ENCODE data around the gene ARL8A. TPM values are rescaled to one million over a fixed set of nuclear protein-coding genes. Genes with fewer than 3 reads are reported as not detected.

The ARL8A gene
- polyA plus RNA-seq, 2 of the 4 experiments (the other 2 are of a cell fraction) = 23.4 to 49.8 TPM

- no peak for TF ChIP-seq HOXB13 (CRISPR knock-in tag; IDR thresholded peaks at IDR 0.05; ENCODE audit: low read depth)
- no peak for TF ChIP-seq MAZ (IDR thresholded peaks at IDR 0.05; ENCODE audit: borderline replicate concordance, low read depth, low read length)
These were observed 7.9 kb upstream of the ARL8A start (continued) for GRCh38 chr1:202152399-202152798.

- 71% methylated on average over 2 of the region's 2 CpGs for WGBS (ENCODE audit: missing lambda C conversion rate)
- no peak overlapping the region for H3K27ac ChIP-seq
- DNase-seq (ENCODE audit: low read depth in 1 of 2, low spot score in 1 of 2) (no peak), FAIRE-seq (no peak), ATAC-seq (no peak)
- ChIA-PET POLR2A (no interaction called here), CTCF (interaction anchor here (5.4 kb wide), 1 partner anchor 15 kb away, joined by 30 read pairs; no protein-coding TSS in a partner anchor)
- H3K4me3 ChIP-seq = no peak overlapping the region
- no peak overlapping the region for H3K4me2 ChIP-seq
- H3K9me3 ChIP-seq = no peaks in the 10 kb centered on the region
- no peak for TF ChIP-seq PHF8 (IDR thresholded peaks at IDR 0.05; ENCODE audit: borderline replicate concordance, low read depth)
- TF ChIP-seq MAZ (IDR thresholded peaks at IDR 0.05; ENCODE audit: borderline replicate concordance, low read depth, low read length) = no peak
- no peak for TF ChIP-seq CBX2 (IDR thresholded peaks at IDR 0.05; ENCODE audit: borderline replicate concordance, low read depth)
- no peak for TF ChIP-seq HOXA7 (CRISPR knock-in tag; IDR thresholded peaks at IDR 0.05)
- peaks cover 16% of the 10 kb centered on the region for H3K4me1 ChIP-seq
These were observed 6.5 kb upstream of the ARL8A start for GRCh38 chr1:202151045-202151444.

GRCh38 chr1:202150602-202151001 is 6.1 kb upstream of the ARL8A start:
- no peak for TF ChIP-seq HOXA7 (CRISPR knock-in tag; IDR thresholded peaks at IDR 0.05)
- TF ChIP-seq HDAC2 (IDR thresholded peaks at IDR 0.05) = no peak
- no peak for TF ChIP-seq KDM1A (IDR thresholded peaks at IDR 0.05; ENCODE audit: low read depth)
- no peak for TF ChIP-seq MAFK (IDR thresholded peaks at IDR 0.05; ENCODE audit: partially characterized antibody)
- no peak for TF ChIP-seq HMGXB4 (CRISPR knock-in tag; IDR thresholded peaks at IDR 0.05; ENCODE audit: borderline replicate concordance)
- no peak for TF ChIP-seq TFCP2L1 (CRISPR knock-in tag; IDR thresholded peaks at IDR 0.05)
- TF ChIP-seq EHF (CRISPR knock-in tag; IDR thresholded peaks at IDR 0.05) = no peak
- TF ChIP-seq CHD4 (IDR thresholded peaks at IDR 0.05; ENCODE audit: borderline replicate concordance) = no peak
- no peak for TF ChIP-seq ZC3H11A (IDR thresholded peaks at IDR 0.05)
- TF ChIP-seq KDM5A (IDR thresholded peaks at IDR 0.05) = no peak
- Histone ChIP-seq H3K4me2 (no peak overlapping the region), H3K27ac (no peak overlapping the region), H3K9me3 (no peaks in the 10 kb centered on the region), H3K4me1 (peaks cover 14% of the 10 kb centered on the region), H3K4me3 (no peak overlapping the region)
- CTCF ChIA-PET = interaction anchor here (1.0 to 5.4 kb wide), 3 partner anchors 15 to 166 kb away, joined by 3 to 30 read pairs (median 4); partner anchors contain the start of gene GPR37L1
- POLR2A ChIA-PET = no interaction called here
- DNase-seq (ENCODE audit: low read depth in 1 of 2, low spot score in 1 of 2) (no peak), ATAC-seq (no peak), FAIRE-seq (no peak)
- whole genome bisulfite sequencing (ENCODE audit: missing lambda C conversion rate) = 83% methylated on average over 8 of the region's 8 CpGs

- TF ChIP-seq TFCP2L1 (CRISPR knock-in tag; IDR thresholded peaks at IDR 0.05) = no peak
- TF ChIP-seq HMGXB4 (CRISPR knock-in tag; IDR thresholded peaks at IDR 0.05; ENCODE audit: borderline replicate concordance) = no peak
- Histone ChIP-seq H3K9me3 (no peaks in the 10 kb centered on the region), H3K4me3 (no peak overlapping the region), H3K27ac (no peak overlapping the region), H3K4me1 (peaks cover 14% of the 10 kb centered on the region), H3K4me2 (no peak overlapping the region)
- CTCF ChIA-PET = interaction anchor here (1.0 to 5.4 kb wide), 3 partner anchors 15 to 166 kb away, joined by 3 to 30 read pairs (median 4); partner anchors contain the start of gene GPR37L1
- DNase-seq (ENCODE audit: low read depth in 1 of 2, low spot score in 1 of 2) (no peak), FAIRE-seq (no peak), ATAC-seq (no peak)
- WGBS (ENCODE audit: missing lambda C conversion rate) = 82% methylated on average over 7 of the region's 9 CpGs
- POLR2A ChIA-PET = no interaction called here
These were observed 5.7 kb upstream of the ARL8A start for GRCh38 chr1:202150187-202150586.

All from A549 (cell line).